GM23248 (cell line): ENCODE results near the gene PRSS50.

ENCODE experiments used
- EZH2 ChIP-seq: fragments of 200-600 bp; sonication (generic); IDR thresholded peaks from 2 replicates; pipeline ENCODE4 v1.6.1; 2018; ENCODE audit warnings: antibody characterized with exemption, mild to moderate bottlenecking; ENCODE audit not compliant: insufficient read depth, poor library complexity, severe bottlenecking
- EZH2phosphoT487 ChIP-seq: fragments of 200-600 bp; sonication (generic); IDR thresholded peaks from 2 replicates; pipeline ENCODE4 v1.6.1; 2018; ENCODE audit warnings: antibody characterized with exemption, moderate library complexity, mild to moderate bottlenecking, low read depth; ENCODE audit not compliant: insufficient read depth

DNA sequence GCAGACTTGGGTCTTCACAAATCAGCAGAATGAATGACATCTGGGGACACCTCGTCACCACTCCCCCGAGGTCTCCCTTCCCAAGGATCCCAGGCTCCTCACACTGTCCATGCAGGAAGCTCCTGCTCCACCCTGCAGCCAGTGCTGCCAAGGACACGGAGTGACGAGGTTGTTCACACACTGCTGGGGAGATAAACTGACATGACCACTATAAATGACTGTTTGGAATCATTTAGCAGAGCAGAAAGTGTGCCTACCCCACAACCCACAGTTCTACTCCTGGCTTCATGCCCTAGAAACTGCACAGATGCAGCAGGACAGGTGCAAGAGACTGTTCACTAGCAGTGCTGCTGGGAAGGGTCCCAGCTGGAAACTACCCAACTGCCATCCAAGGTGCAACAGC, 19.7 kb upstream of the PRSS50 start:
- TF ChIP-seq EZH2phosphoT487 (no peak), EZH2 (no peak)
